Endodermal cell (in vitro differentiated cells): ENCODE measurements around the gene TMEM185B. TPM values are rescaled to one million over a fixed set of nuclear protein-coding genes. Genes with fewer than 3 reads are reported as not detected.

Source experiments
- DNase-seq: peaks from one replicate; pipeline ENCODE4 v3.0.0-alpha.2; 2017
- H3K27ac ChIP-seq: 2 replicates; pipeline ENCODE4 v1.5.1; 2013; ENCODE audit warnings: mild to moderate bottlenecking, low read depth, low read length, moderate library complexity
- H3K27me3 ChIP-seq: 2 replicates; pipeline ENCODE4 v1.6.1; 2013; ENCODE audit warnings: mild to moderate bottlenecking, low read length, moderate library complexity; ENCODE audit not compliant: insufficient read depth, control insufficient read depth, poor library complexity, severe bottlenecking
- H3K36me3 ChIP-seq: 2 replicates; pipeline ENCODE4 v1.7.0; 2013; ENCODE audit warnings: mild to moderate bottlenecking, low read length, moderate library complexity; ENCODE audit not compliant: control insufficient read depth, insufficient read depth
- H3K4me1 ChIP-seq: one replicate; pipeline ENCODE4 v1.7.0; 2013; ENCODE audit warnings: low read length; ENCODE audit not compliant: control insufficient read depth, insufficient read depth
- H3K4me3 ChIP-seq: 2 replicates; pipeline ENCODE4 v1.5.1; 2013; ENCODE audit warnings: mild to moderate bottlenecking, low read length, moderate library complexity
- H3K9ac ChIP-seq: 2 replicates; pipeline ENCODE4 v1.6.1; 2013; ENCODE audit warnings: mild to moderate bottlenecking, low read length, moderate library complexity; ENCODE audit not compliant: poor library complexity, severe bottlenecking; ENCODE audit errors: extremely low read depth
- H3K9me3 ChIP-seq: 2 replicates; pipeline ENCODE4 v1.6.1; 2013; ENCODE audit warnings: mild to moderate bottlenecking, low read length, moderate library complexity; ENCODE audit not compliant: control insufficient read depth
- H3K27ac Mint-ChIP-seq: 2 replicates; pipeline ENCODE4 v1.8.0; 2020; ENCODE audit warnings: mixed read lengths
- H3K27me3 Mint-ChIP-seq: 2 replicates; pipeline ENCODE4 v1.8.0; 2021; ENCODE audit warnings: mild to moderate bottlenecking, mixed read lengths; ENCODE audit not compliant: insufficient read depth
- H3K36me3 Mint-ChIP-seq: 2 replicates; pipeline ENCODE4 v1.8.0; 2020; ENCODE audit warnings: low read depth, mixed read lengths
- H3K4me1 Mint-ChIP-seq: 2 replicates; pipeline ENCODE4 v1.8.0; 2020; ENCODE audit warnings: mixed read lengths
- H3K4me3 Mint-ChIP-seq: 2 replicates; pipeline ENCODE4 v1.8.0; 2020; ENCODE audit warnings: mild to moderate bottlenecking, moderate library complexity, mixed read lengths
- H3K9me3 Mint-ChIP-seq: 2 replicates; pipeline ENCODE4 v1.8.0; 2020; ENCODE audit warnings: mild to moderate bottlenecking, mixed read lengths
- CTCF ChIP-seq: fragments of 200-600 bp; sonication (generic); conservative IDR thresholded peaks from 2 replicates; pipeline ENCODE4 v1.5.0; 2021; ENCODE audit warnings: antibody characterized with exemption, mild to moderate bottlenecking
- WGBS, 2 experiments: methylation state at CpG; one replicate each; pipeline versions ENCODE4 v1.1.5 to v1.1.7; 2013; ENCODE audit warnings: missing lambda C conversion rate in 2 of 2, mixed read lengths in 1 of 2; ENCODE audit not compliant: insufficient coverage in 1 of 2, insufficient read length in 1 of 2; 5-methylcytosine and 5-hydroxymethylcytosine counted together
- total RNA-seq, 2 donors: library from RNA; stranded (reverse); fragmentation: NEBNext Ultra II Directional in 1 of 2; extraction: Animal tissue kit (Norgen Biotek cat#: 25700) in 1 of 2; gene quantifications; 2 replicates in 1 of 2; 3 replicates in 1 of 2; pipeline ENCODE4 v1.2.1, GENCODE V29; 2021

TMEM185B gene
- total RNA-seq, 2 donors from 2014 or later, result 19.5 to 22.9 TPM

GRCh38 chr2:120230515-120231471 lies 7.6 kb upstream of the TMEM185B start:
- H3K4me3 ChIP-seq, result no peak overlapping the region
- Mint-ChIP-seq H3K9me3 (no peaks in the 10 kb centered on the region), H3K4me1 (peaks cover 21% of the 10 kb centered on the region), H3K36me3 (no peaks in the 10 kb centered on the region), H3K27ac (no peak overlapping the region), H3K27me3 (peaks cover 12% of the 10 kb centered on the region), H3K4me3 (no peak overlapping the region)
- peaks cover 16% of the 10 kb centered on the region for H3K4me1 ChIP-seq
- no peak overlapping the region for H3K27ac ChIP-seq
- H3K9ac ChIP-seq, result no peak overlapping the region
- H3K36me3 ChIP-seq, result no peaks in the 10 kb centered on the region
- no peak for DNase-seq
- no peaks in the 10 kb centered on the region for H3K9me3 ChIP-seq
- TF ChIP-seq CTCF, result no peak
- 94% methylated on average over 13 to 17 of the region's 17 CpGs for WGBS, 2 experiments
- no peaks in the 10 kb centered on the region for H3K27me3 ChIP-seq

GRCh38 chr2:120229341-120229740 lies 6.1 kb upstream of the TMEM185B start:
- no peaks in the 10 kb centered on the region for H3K36me3 ChIP-seq
- Mint-ChIP-seq H3K4me3 (no peak overlapping the region), H3K4me1 (peaks cover 21% of the 10 kb centered on the region), H3K9me3 (no peaks in the 10 kb centered on the region), H3K36me3 (no peaks in the 10 kb centered on the region), H3K27ac (no peak overlapping the region), H3K27me3 (peaks cover 18% of the 10 kb centered on the region)
- H3K9me3 ChIP-seq, result no peaks in the 10 kb centered on the region
- H3K9ac ChIP-seq, result no peak overlapping the region
- no peak for TF ChIP-seq CTCF
- H3K27ac ChIP-seq, result no peak overlapping the region
- no peak overlapping the region for H3K4me3 ChIP-seq
- no peak for DNase-seq
- WGBS, 2 experiments, result 92 to 100% methylated on average over 4 to 10 of the region's 10 CpGs
- H3K4me1 ChIP-seq, result peaks cover 16% of the 10 kb centered on the region
- H3K27me3 ChIP-seq, result peaks cover 11% of the 10 kb centered on the region

GRCh38 chr2:120228503-120228902 lies 5.3 kb upstream of the TMEM185B start:
- no peaks in the 10 kb centered on the region for H3K9me3 Mint-ChIP-seq
- peaks cover 16% of the 10 kb centered on the region for H3K4me1 ChIP-seq
- no peak overlapping the region for H3K4me3 ChIP-seq
- TF ChIP-seq CTCF, result no peak
- H3K36me3 Mint-ChIP-seq, result no peaks in the 10 kb centered on the region
- H3K27me3 ChIP-seq, result peaks cover 17% of the 10 kb centered on the region
- whole genome bisulfite sequencing, 2 experiments, result 83 to 90% methylated on average over 5 of the region's 5 CpGs
- no peak overlapping the region for H3K27ac ChIP-seq
- H3K27ac Mint-ChIP-seq, result no peak overlapping the region
- H3K27me3 Mint-ChIP-seq, result peaks cover 25% of the 10 kb centered on the region
- H3K36me3 ChIP-seq, result no peaks in the 10 kb centered on the region
- no peak overlapping the region for H3K9ac ChIP-seq
- no peak for DNase-seq
- H3K4me1 Mint-ChIP-seq, result peaks cover 25% of the 10 kb centered on the region
- H3K4me3 Mint-ChIP-seq, result no peak overlapping the region
- H3K9me3 ChIP-seq, result no peaks in the 10 kb centered on the region
